Gastroesophageal sphincter (tissue), 4 donors: ENCODE measurements around the gene C8A. TPM values are rescaled to one million over a fixed set of nuclear protein-coding genes. Genes with fewer than 3 reads are reported as not detected.

Experiments
- ATAC-seq: fragments of 150-250 bp; one replicate; pipeline ENCODE4 v1.9.1; 2016; ENCODE audit warnings: mild to moderate bottlenecking, moderate library complexity
- H3K27ac ChIP-seq, 4 donors: fragments of 200-600 bp; sonication (generic) in 3 of 4; 1 replicate in 3 of 4; 2 replicates in 1 of 4; pipeline ENCODE4 v1.5.1; 2016 to 2019
- H3K27me3 ChIP-seq: fragments of 200-600 bp; sonication (generic); one replicate; pipeline ENCODE4 v1.5.1; 2019
- H3K36me3 ChIP-seq, 2 donors: fragments of 200-600 bp; sonication (generic); one replicate each; pipeline ENCODE4 v1.5.1; 2019; ENCODE audit warnings: control low read depth in 1 of 2
- H3K4me1 ChIP-seq, 3 donors: fragments of 200-600 bp; sonication (generic); 1 replicate in 2 of 3; 2 replicates in 1 of 3; pipeline ENCODE4 v1.5.1; 2016 to 2019; ENCODE audit warnings: control low read depth in 2 of 3
- H3K4me3 ChIP-seq, 2 donors: fragments of 200-600 bp; sonication (generic); one replicate each; pipeline ENCODE4 v1.5.1; 2019; ENCODE audit warnings: mild to moderate bottlenecking in 1 of 2, moderate library complexity in 1 of 2
- H3K9me3 ChIP-seq, 3 donors: fragments of 200-600 bp; sonication (generic); one replicate each; pipeline ENCODE4 v1.5.1; 2017 to 2019; ENCODE audit warnings: control low read depth in 2 of 3
- CTCF ChIP-seq, 4 experiments: fragments of 200-600 bp in 2 of 4; fragments of 450-650 bp in 2 of 4; sonication (generic) in 1 of 4; IDR thresholded peaks; one replicate each; pipeline ENCODE4 v1.5.1; 2017 to 2019; ENCODE audit warnings: antibody characterized with exemption in 4 of 4, mild to moderate bottlenecking in 2 of 4, moderate library complexity in 2 of 4
- EP300 ChIP-seq: sonication (generic); formaldehyde crosslinking; IDR thresholded peaks from one replicate; pipeline ENCODE4 v1.6.1; 2017; ENCODE audit warnings: antibody characterized with exemption, mild to moderate bottlenecking
- POLR2A ChIP-seq, 2 donors: fragments of 450-650 bp; IDR thresholded peaks; one replicate each; pipeline ENCODE4 v1.6.1; 2017; ENCODE audit warnings: antibody characterized with exemption in 2 of 2, mild to moderate bottlenecking in 2 of 2, moderate library complexity in 1 of 2
- POLR2AphosphoS5 ChIP-seq: sonication (generic); formaldehyde crosslinking; IDR thresholded peaks from one replicate; pipeline ENCODE4 v1.6.1; 2017; ENCODE audit warnings: antibody characterized with exemption
- WGBS, 2 donors: methylation state at CpG; one replicate each; pipeline ENCODE4 v1.1.5; 2018; ENCODE audit warnings: low coverage in 1 of 2; 5-methylcytosine and 5-hydroxymethylcytosine counted together
- total RNA-seq, 4 donors: library from RNA; depleted of rRNA; stranded (reverse); fragments of >200 nt; gene quantifications; one replicate each; pipeline ENCODE4 v1.1.0, GENCODE V29; 2016

C8A gene
- total RNA-seq, 4 donors from 2014 or later = not detected

- Histone ChIP-seq H3K4me1 (no peaks in the 10 kb centered on the region), H3K4me3 (no peak overlapping the region), H3K27me3 (no peaks in the 10 kb centered on the region), H3K9me3 (no peaks in the 10 kb centered on the region), H3K27ac (no peak overlapping the region), H3K36me3 (no peaks in the 10 kb centered on the region)
- TF ChIP-seq POLR2AphosphoS5 (no peak), POLR2A (IDR thresholded peaks at IDR 0.05) (no peak)
- WGBS, 2 donors = 66 to 67% methylated on average over 1 to 5 of the region's 5 CpGs
- no peak for ATAC-seq
Measured at GRCh38 chr1:56917356-56917755, 62.8 kb downstream of the C8A start.

DNA sequence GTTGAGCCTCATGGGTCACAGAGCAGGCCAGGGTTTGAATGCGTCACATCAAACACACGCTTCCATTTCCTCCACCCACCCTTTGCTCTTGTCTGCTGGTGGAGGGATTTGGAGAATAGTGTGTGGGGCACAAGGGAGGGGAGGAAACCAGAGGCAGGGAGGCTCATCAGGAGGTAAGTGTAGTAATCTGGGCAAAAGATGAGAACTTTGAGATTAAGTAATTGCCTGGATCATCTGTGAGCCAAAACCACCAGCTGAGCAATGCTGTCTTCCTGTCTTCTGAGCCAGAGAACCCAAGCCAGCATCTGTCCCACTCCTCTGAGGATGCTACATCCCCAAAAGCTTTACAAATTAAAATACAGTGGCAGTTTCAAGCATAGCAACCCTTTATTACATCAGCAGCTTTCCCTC lies 66.0 kb downstream of the C8A start:
- 55% methylated on average over 2 of the region's 2 CpGs; no CpG with 5 or more reads in 1 of the 2 donors for WGBS, 2 donors
- TF ChIP-seq CTCF (IDR thresholded peaks at IDR 0.05) = no peak
- no peak for TF ChIP-seq POLR2AphosphoS5
- TF ChIP-seq EP300 = no peak
- TF ChIP-seq POLR2A (IDR thresholded peaks at IDR 0.05) = no peak
- no peak for ATAC-seq

DNA sequence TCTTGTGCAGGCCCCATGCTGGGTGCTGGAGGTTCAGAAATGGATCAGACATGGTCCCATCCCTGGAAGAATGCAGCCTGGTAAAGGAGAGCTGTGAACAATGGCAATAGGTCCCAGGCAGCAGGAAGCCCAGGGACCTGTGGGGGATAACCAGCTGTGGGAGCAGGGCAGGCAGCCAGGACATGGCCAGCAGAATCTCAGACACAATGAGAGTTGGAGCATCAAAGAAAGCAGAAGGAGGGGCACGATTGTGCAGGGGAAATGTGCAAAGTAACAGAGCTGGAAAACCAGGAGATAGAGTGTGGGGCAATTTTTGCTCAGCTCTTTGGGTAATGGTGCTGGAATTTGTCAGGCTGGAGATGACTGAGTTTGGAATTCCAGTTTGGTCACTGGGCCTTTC lies 66.9 kb downstream of the C8A start:
- H3K36me3 ChIP-seq = no peaks in the 10 kb centered on the region
- no peak for ATAC-seq
- WGBS, 2 donors = 0 to 38% methylated on average over 1 of the region's 1 CpG
- H3K4me3 ChIP-seq = no peak overlapping the region
- no peaks in the 10 kb centered on the region for H3K9me3 ChIP-seq
- H3K27ac ChIP-seq = no peak overlapping the region
- H3K4me1 ChIP-seq = no peaks in the 10 kb centered on the region
- no peaks in the 10 kb centered on the region for H3K27me3 ChIP-seq
- no peak for TF ChIP-seq POLR2A (IDR thresholded peaks at IDR 0.05)
- TF ChIP-seq POLR2AphosphoS5 = no peak
- TF ChIP-seq EP300 = no peak
- no peak for TF ChIP-seq CTCF (IDR thresholded peaks at IDR 0.05)

More for the DNA sequence above, 66.0 kb downstream of the C8A start:
- Histone ChIP-seq H3K27ac (no peak overlapping the region), H3K4me1 (no peaks in the 10 kb centered on the region), H3K4me3 (no peak overlapping the region), H3K36me3 (no peaks in the 10 kb centered on the region), H3K9me3 (no peaks in the 10 kb centered on the region), H3K27me3 (no peaks in the 10 kb centered on the region)

DNA sequence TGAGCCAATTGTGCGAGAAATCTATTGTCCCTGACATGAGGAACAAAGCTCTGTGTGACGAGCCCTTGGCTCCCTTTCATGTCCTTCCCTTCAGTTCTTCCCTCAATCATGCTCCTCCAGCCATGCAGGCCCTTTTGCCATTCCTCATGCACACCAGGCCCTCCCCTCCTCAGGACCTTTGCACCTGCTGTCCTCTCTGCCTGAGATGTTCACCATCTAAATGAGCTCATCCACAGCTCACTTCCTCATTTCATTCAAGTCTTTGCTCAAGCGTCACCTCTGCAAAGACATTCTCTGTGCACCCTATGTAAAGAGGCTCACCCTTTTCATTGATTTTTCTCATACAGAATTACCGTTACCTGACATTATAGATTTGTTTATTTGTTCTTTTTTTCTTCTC lies 67.5 kb downstream of the C8A start:
- Histone ChIP-seq H3K27me3 (no peaks in the 10 kb centered on the region), H3K27ac (no peak overlapping the region), H3K4me3 (no peak overlapping the region), H3K4me1 (no peaks in the 10 kb centered on the region), H3K9me3 (no peaks in the 10 kb centered on the region), H3K36me3 (no peaks in the 10 kb centered on the region)
- WGBS, 2 donors = 94 to 95% methylated on average over 2 to 4 of the region's 4 CpGs
- no peak for TF ChIP-seq POLR2AphosphoS5
- TF ChIP-seq POLR2A (IDR thresholded peaks at IDR 0.05) = no peak
- no peak for TF ChIP-seq CTCF (IDR thresholded peaks at IDR 0.05)
- no peak for TF ChIP-seq EP300
- ATAC-seq = no peak

DNA sequence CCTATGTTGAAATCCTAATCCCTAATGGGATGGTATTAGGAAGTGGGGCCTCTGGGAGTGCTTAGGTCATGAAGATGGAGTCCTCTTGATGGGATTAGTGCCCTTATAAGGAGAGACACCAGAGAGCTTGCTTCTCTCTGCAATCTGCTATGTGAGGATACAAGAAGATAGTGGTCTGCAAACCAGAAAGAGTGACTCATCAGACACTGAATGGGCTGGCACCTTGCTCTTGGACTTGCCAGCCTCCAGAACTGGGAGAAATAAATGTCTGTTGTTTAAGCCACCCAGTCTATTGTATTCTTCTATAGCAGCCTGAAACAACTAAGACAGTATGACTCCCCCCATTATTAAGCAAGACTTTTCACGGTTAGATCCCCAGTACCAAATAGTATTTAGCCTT lies 67.9 kb downstream of the C8A start:
- H3K27me3 ChIP-seq = no peaks in the 10 kb centered on the region
- 86 to 89% methylated on average over 1 of the region's 1 CpG for WGBS, 2 donors
- H3K9me3 ChIP-seq = no peaks in the 10 kb centered on the region
- ATAC-seq = no peak
- no peak overlapping the region for H3K27ac ChIP-seq
- H3K4me1 ChIP-seq = no peaks in the 10 kb centered on the region
- no peaks in the 10 kb centered on the region for H3K36me3 ChIP-seq
- no peak overlapping the region for H3K4me3 ChIP-seq
- no peak for TF ChIP-seq EP300
- no peak for TF ChIP-seq POLR2AphosphoS5
- no peak for TF ChIP-seq POLR2A (IDR thresholded peaks at IDR 0.05)
- TF ChIP-seq CTCF (IDR thresholded peaks at IDR 0.05) = no peak
